ENCODE results near the gene DNASE1L3.

DNASE1L3 gene

GRCh38 chr3:58154626-58155449, 55.9 kb downstream of the DNASE1L3 start:
- no peak for DNase-seq

- DNase-seq = no peak
These were observed 57.4 kb downstream of the DNASE1L3 start for GRCh38 chr3:58153371-58153770.

GRCh38 chr3:58152225-58153015, 58.4 kb downstream of the DNASE1L3 start:
- no peak for DNase-seq

- no peak for DNase-seq
These were observed 59.1 kb downstream of the DNASE1L3 start for GRCh38 chr3:58151637-58152036.

- no peak for DNase-seq
These were observed 60.0 kb downstream of the DNASE1L3 start for GRCh38 chr3:58150810-58151199.

GRCh38 chr3:58150130-58150809, 60.5 kb downstream of the DNASE1L3 start:
- no peak for DNase-seq

GRCh38 chr3:58148049-58148448, 62.7 kb downstream of the DNASE1L3 start:
- DNase-seq = no peak

GRCh38 chr3:58144478-58145325, 66.1 kb downstream of the DNASE1L3 start:
- no peak for DNase-seq

- no peak for DNase-seq
These were observed 67.2 kb downstream of the DNASE1L3 start for GRCh38 chr3:58143417-58144055.

Measured in KG1 (cell line).